ENCODE measurements around the gene PALS2. TPM values are rescaled to one million over a fixed set of nuclear protein-coding genes. Genes with fewer than 3 reads are reported as not detected.

PALS2 gene
- total and polyA plus RNA-seq, 12 donors = 1.2 to 11.3 (median 6.1) TPM

DNA sequence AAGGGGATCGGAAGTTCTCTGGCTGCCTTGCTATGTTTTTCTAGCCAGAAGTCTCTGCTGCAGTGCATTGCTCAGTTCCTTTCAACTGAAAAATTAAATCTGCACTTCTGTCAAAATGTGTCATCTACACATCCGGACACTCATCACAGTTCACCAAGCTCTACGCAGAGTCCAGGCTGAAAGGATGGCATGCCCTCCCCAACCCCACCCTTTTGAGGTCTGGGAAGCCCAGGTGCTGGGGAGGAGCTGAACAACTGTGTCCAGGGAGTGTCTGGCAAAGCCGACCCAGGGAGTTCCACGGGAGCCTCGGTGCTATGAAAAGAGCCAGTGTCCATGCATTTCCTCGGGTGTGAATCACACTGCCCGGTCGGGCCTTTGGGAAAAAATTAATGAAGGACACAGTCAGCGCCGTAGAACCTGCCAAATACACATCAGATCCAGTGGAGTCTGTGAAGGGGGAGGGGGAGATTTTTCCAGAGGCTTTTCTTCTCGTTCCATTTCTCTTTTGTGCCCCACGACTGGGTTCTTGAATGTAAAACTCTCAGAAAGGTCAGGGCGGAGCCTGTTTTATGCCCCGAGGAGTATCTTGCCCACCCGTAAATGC lies 757 bp upstream of the PALS2 start:
- H3K27me3 ChIP-seq = peaks cover 0 to 59% (median 11%) of the 10 kb centered on the region in 7 donors
- peaks cover 0 to 18% (median 4%) of the 10 kb centered on the region in 9 donors for H3K4me1 ChIP-seq
- TF ChIP-seq, protein P1, sequence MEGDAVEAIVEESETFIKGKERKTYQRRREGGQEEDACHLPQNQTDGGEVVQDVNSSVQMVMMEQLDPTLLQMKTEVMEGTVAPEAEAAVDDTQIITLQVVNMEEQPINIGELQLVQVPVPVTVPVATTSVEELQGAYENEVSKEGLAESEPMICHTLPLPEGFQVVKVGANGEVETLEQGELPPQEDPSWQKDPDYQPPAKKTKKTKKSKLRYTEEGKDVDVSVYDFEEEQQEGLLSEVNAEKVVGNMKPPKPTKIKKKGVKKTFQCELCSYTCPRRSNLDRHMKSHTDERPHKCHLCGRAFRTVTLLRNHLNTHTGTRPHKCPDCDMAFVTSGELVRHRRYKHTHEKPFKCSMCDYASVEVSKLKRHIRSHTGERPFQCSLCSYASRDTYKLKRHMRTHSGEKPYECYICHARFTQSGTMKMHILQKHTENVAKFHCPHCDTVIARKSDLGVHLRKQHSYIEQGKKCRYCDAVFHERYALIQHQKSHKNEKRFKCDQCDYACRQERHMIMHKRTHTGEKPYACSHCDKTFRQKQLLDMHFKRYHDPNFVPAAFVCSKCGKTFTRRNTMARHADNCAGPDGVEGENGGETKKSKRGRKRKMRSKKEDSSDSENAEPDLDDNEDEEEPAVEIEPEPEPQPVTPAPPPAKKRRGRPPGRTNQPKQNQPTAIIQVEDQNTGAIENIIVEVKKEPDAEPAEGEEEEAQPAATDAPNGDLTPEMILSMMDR (IDR thresholded peaks at IDR 0.05) = no peak
- H3K9me3 ChIP-seq = no peaks in the 10 kb centered on the region
- intact Hi-C loops (cut with DNase I) = no loop called here
- no peaks in the 10 kb centered on the region for H3K36me3 ChIP-seq
- ATAC-seq (peak in 7 of 8 donors; percentile 16 to 68 (median 43)), DNase-seq (peak; percentile 5 to 13)
- peak overlapping the region in 7 of 10 donors; percentile 34 to 67 (median 57) for H3K27ac ChIP-seq
- H3K4me3 ChIP-seq = peak overlapping the region; percentile 21 to 77 (median 70)
- WGBS, 2 donors = 2 to 3% methylated on average over 16 of the region's 16 CpGs

DNA sequence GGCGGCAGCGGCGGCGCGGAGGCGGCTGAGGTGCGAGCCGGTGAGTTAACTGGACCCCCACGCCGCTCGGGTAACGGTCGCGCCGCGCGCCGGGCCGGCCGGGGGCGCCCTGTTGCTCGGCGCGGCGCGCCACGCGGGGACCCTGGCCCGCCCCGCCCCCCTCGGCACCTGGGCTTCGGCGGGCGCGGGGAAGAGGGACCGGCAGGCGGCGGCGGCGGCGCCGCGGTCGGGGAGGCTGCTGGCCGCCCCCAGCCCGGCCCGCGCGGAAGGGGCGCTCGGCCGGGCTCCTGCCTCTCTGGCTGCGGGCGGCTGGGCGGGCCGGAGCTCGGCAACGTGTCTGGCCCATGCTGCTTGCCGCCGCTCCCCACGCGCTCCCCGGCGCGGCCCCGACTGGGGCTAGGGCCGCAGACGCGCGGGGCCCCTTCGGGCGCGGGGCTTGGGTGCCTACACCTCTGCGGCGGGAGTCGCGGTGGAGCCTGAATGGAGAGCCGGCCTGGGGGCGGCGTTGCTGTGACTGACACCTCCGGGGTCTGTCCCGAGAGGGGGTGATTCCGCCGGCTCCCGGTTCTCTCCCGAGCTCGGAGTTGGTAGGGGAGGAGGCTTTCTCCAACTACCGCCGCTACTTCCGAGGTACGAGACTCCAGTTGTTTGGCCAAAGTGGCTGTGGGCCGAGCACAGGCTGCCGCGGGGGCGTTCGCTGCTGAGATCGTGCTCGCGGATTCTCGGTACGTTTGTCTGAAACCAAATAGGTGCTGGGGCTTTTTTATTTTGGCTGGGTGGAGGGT lies 494 bp downstream of the PALS2 start:
- ATAC-seq = peak; percentile 29 to 51 (median 44)
- H3K27me3 ChIP-seq = peaks cover 0 to 55% (median 11%) of the 10 kb centered on the region in 7 donors
- no peaks in the 10 kb centered on the region for H3K9me3 ChIP-seq
- peak overlapping the region; percentile 37 to 77 (median 70) for H3K4me3 ChIP-seq
- TF ChIP-seq, protein P1 (IDR thresholded peaks at IDR 0.05) = no peak
- H3K4me1 ChIP-seq = peaks cover 0 to 18% (median 4%) of the 10 kb centered on the region in 9 donors
- DNase-seq = peak; percentile 18 to 36
- 0 to 1% methylated on average over 49 to 101 of the region's 101 CpGs for WGBS, 2 donors
- no peaks in the 10 kb centered on the region for H3K36me3 ChIP-seq
- peak overlapping the region in 8 of 10 donors; percentile 10 to 67 (median 42) for H3K27ac ChIP-seq
- intact Hi-C loops (cut with DNase I) = no loop called here

DNA sequence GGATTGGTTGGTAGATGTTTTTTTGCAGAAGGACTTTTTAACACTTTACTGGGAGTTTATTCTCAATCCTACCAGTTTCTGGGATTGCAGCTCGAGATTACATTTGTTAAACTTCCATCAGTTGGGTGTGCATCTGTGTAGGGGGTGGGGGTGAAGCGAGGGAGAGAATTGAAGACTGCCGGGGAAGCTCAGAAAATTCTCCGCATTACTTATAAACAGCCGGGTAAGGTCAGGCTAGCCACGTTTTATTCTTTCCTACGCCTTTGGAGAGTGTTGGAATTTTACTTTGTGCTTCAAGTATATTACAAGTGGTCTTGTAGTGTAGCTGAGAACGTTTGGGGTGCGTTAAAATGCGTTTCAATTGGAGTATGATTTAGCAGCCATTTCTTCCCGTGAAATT lies 1.1 kb downstream of the PALS2 start:
- 11 to 14% methylated on average over 11 of the region's 11 CpGs for WGBS, 2 donors
- H3K27me3 ChIP-seq = peaks cover 0 to 51% (median 11%) of the 10 kb centered on the region in 7 donors
- peak overlapping the region in 9 of 10 donors; percentile 66 to 77 (median 71) for H3K4me3 ChIP-seq
- intact Hi-C loops (cut with DNase I) = no loop called here
- peak in 1 of 8 donors; percentile 11 for ATAC-seq
- H3K27ac ChIP-seq = peak overlapping the region in 3 of 10 donors; percentile 16 to 61 (median 40)
- TF ChIP-seq, protein P1 (IDR thresholded peaks at IDR 0.05) = no peak
- no peaks in the 10 kb centered on the region for H3K9me3 ChIP-seq
- no peak for DNase-seq
- no peaks in the 10 kb centered on the region for H3K36me3 ChIP-seq
- H3K4me1 ChIP-seq = peaks cover 0 to 18% (median 4%) of the 10 kb centered on the region in 9 donors

DNA sequence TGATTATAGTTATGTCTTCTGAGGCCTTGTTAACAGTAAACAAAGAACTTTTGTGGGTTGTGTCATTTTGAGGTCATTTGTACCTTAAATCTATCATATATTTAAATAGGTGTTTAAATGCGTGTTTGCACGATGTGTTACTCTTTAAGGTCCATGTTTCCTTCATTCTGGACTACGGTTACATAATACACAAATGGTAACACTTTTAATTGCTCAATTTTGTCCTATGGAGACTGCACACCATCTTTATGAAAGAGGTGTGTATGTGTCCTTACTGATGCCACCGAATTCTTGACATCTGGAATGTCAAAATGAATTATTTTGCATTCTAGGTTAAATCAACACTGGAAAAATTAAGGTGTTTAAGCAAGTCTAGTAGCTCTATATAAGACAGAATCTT lies 1.7 kb downstream of the PALS2 start:
- peaks cover 0 to 18% (median 4%) of the 10 kb centered on the region in 9 donors for H3K4me1 ChIP-seq
- H3K36me3 ChIP-seq = no peaks in the 10 kb centered on the region
- ATAC-seq = no peak
- no peak overlapping the region for H3K27ac ChIP-seq
- H3K9me3 ChIP-seq = no peaks in the 10 kb centered on the region
- intact Hi-C loops (cut with DNase I) = no loop called here
- WGBS, 2 donors = 89 to 91% methylated on average over 4 of the region's 4 CpGs
- TF ChIP-seq, protein P1 (IDR thresholded peaks at IDR 0.05) = no peak
- DNase-seq = no peak
- peak overlapping the region in 5 of 10 donors; percentile 66 to 77 (median 69) for H3K4me3 ChIP-seq
- peaks cover 0 to 51% (median 11%) of the 10 kb centered on the region in 7 donors for H3K27me3 ChIP-seq
